Measurements from ENCODE around the gene CDKN2D.
"Not testable (repeated sequence)": the region's sequence is repeated elsewhere in the genome, so short reads cannot be mapped to it uniquely, and the experiment has no call there.

The CDKN2D gene

GRCh38 chr19:10580979-10581631, 12.3 kb upstream of the CDKN2D start:
- ChIA-PET POLR2A (interaction anchor here (0.5 to 1.3 kb wide), 3 partner anchors 63 to 78 kb away, joined by 3 to 7 read pairs (median 5); no protein-coding TSS in a partner anchor), CTCF (interaction anchor here (0.6 to 12.3 kb wide), 34 partner anchors 9 to 126 kb away, joined by 3 to 313 read pairs (median 6); partner anchors contain the start of genes KRI1, QTRT1 and SLC44A2)
- no peaks in the 10 kb centered on the region for H3K27me3 ChIP-seq (replicated peaks in 2 of 5; ENCODE audit: control insufficient read depth in 4 of 5, insufficient read depth in 5 of 5, low read length in 4 of 5)
- H3K36me3 ChIP-seq (ENCODE audit: control insufficient read depth in 4 of 4, insufficient read depth in 4 of 4, low read length in 3 of 4): no peaks in the 10 kb centered on the region
- DNase-seq: peak; percentile 93 to 97 (median 94)
- no peaks in the 10 kb centered on the region for H3K9me3 ChIP-seq (ENCODE audit: control extremely low read depth in 1 of 5, control insufficient read depth in 4 of 5, insufficient read depth in 2 of 5, low read depth in 1 of 5, low read length in 4 of 5)
- H3K4me1 ChIP-seq (ENCODE audit: control extremely low read depth in 1 of 4, control insufficient read depth in 4 of 4, insufficient read depth in 4 of 4, low read length in 3 of 4): peaks cover 0 to 6% (median 2%) of the 10 kb centered on the region in 4 experiments
- no peak overlapping the region for H3K4me3 ChIP-seq (ENCODE audit: control insufficient read depth in 1 of 7, extremely low read depth in 1 of 7, insufficient read depth in 4 of 7, low read depth in 2 of 7, low read length in 6 of 7)
- 32% methylated on average over 31 of the region's 31 CpGs for WGBS (ENCODE audit: insufficient coverage)
- H3K27ac ChIP-seq (ENCODE audit: insufficient read depth in 1 of 2, low read depth in 1 of 2, low read length in 2 of 2, poor library complexity in 1 of 2, severe bottlenecking in 2 of 2): no peak overlapping the region

GRCh38 chr19:10577951-10578350, 9.2 kb upstream of the CDKN2D start:
- 85% methylated on average over 4 of the region's 6 CpGs for WGBS (ENCODE audit: insufficient coverage)
- Histone ChIP-seq H3K9me3 (ENCODE audit: control extremely low read depth in 1 of 5, control insufficient read depth in 4 of 5, insufficient read depth in 2 of 5, low read depth in 1 of 5, low read length in 4 of 5) (no peaks in the 10 kb centered on the region), H3K4me3 (ENCODE audit: control insufficient read depth in 1 of 7, extremely low read depth in 1 of 7, insufficient read depth in 4 of 7, low read depth in 2 of 7, low read length in 6 of 7) (no peak overlapping the region), H3K27me3 (replicated peaks in 2 of 5; ENCODE audit: control insufficient read depth in 4 of 5, insufficient read depth in 5 of 5, low read length in 4 of 5) (no peaks in the 10 kb centered on the region), H3K36me3 (ENCODE audit: control insufficient read depth in 4 of 4, insufficient read depth in 4 of 4, low read length in 3 of 4) (no peaks in the 10 kb centered on the region), H3K27ac (ENCODE audit: insufficient read depth in 1 of 2, low read depth in 1 of 2, low read length in 2 of 2, poor library complexity in 1 of 2, severe bottlenecking in 2 of 2) (no peak overlapping the region), H3K4me1 (ENCODE audit: control extremely low read depth in 1 of 4, control insufficient read depth in 4 of 4, insufficient read depth in 4 of 4, low read length in 3 of 4) (peaks cover 0 to 4% (median 2%) of the 10 kb centered on the region in 4 experiments)
- no peak for DNase-seq
- CTCF ChIA-PET: interaction anchor here (12.3 kb wide), 1 partner anchor 68 kb away, joined by 313 read pairs; no protein-coding TSS in a partner anchor
- POLR2A ChIA-PET: no interaction called here

- CTCF ChIA-PET: interaction anchor here (0.6 to 12.3 kb wide), 8 partner anchors 14 to 162 kb away, joined by 3 to 313 read pairs (median 4); no protein-coding TSS in a partner anchor
- POLR2A ChIA-PET: no interaction called here
- Histone ChIP-seq H3K27ac (ENCODE audit: insufficient read depth in 1 of 2, low read depth in 1 of 2, low read length in 2 of 2, poor library complexity in 1 of 2, severe bottlenecking in 2 of 2) (no peak overlapping the region), H3K36me3 (ENCODE audit: control insufficient read depth in 4 of 4, insufficient read depth in 4 of 4, low read length in 3 of 4) (no peaks in the 10 kb centered on the region), H3K9me3 (ENCODE audit: control extremely low read depth in 1 of 5, control insufficient read depth in 4 of 5, insufficient read depth in 2 of 5, low read depth in 1 of 5, low read length in 4 of 5) (no peaks in the 10 kb centered on the region), H3K4me1 (ENCODE audit: control extremely low read depth in 1 of 4, control insufficient read depth in 4 of 4, insufficient read depth in 4 of 4, low read length in 3 of 4) (peaks cover 0 to 8% (median 4%) of the 10 kb centered on the region in 4 experiments), H3K4me3 (ENCODE audit: control insufficient read depth in 1 of 7, extremely low read depth in 1 of 7, insufficient read depth in 4 of 7, low read depth in 2 of 7, low read length in 6 of 7) (no peak overlapping the region), H3K27me3 (replicated peaks in 2 of 5; ENCODE audit: control insufficient read depth in 4 of 5, insufficient read depth in 5 of 5, low read length in 4 of 5) (no peaks in the 10 kb centered on the region)
- DNase-seq: peak in 1 of 3 donors; percentile 27
- 96% methylated on average over 3 of the region's 6 CpGs for WGBS (ENCODE audit: insufficient coverage)
Measured at GRCh38 chr19:10575011-10575716, 6.4 kb upstream of the CDKN2D start.

- no peaks in the 10 kb centered on the region for H3K9me3 ChIP-seq (ENCODE audit: control extremely low read depth in 1 of 5, control insufficient read depth in 4 of 5, insufficient read depth in 2 of 5, low read depth in 1 of 5, low read length in 4 of 5)
- H3K27ac ChIP-seq (ENCODE audit: insufficient read depth in 1 of 2, low read depth in 1 of 2, low read length in 2 of 2, poor library complexity in 1 of 2, severe bottlenecking in 2 of 2): no peak overlapping the region
- POLR2A ChIA-PET: no interaction called here
- WGBS (ENCODE audit: insufficient coverage): 94% methylated on average over 8 of the region's 8 CpGs
- no peaks in the 10 kb centered on the region for H3K27me3 ChIP-seq (replicated peaks in 2 of 5; ENCODE audit: control insufficient read depth in 4 of 5, insufficient read depth in 5 of 5, low read length in 4 of 5)
- no peaks in the 10 kb centered on the region for H3K36me3 ChIP-seq (ENCODE audit: control insufficient read depth in 4 of 4, insufficient read depth in 4 of 4, low read length in 3 of 4)
- H3K4me1 ChIP-seq (ENCODE audit: control extremely low read depth in 1 of 4, control insufficient read depth in 4 of 4, insufficient read depth in 4 of 4, low read length in 3 of 4): peaks cover 0 to 14% (median 11%) of the 10 kb centered on the region in 4 experiments
- CTCF ChIA-PET: interaction anchor here (0.6 to 3.2 kb wide), 5 partner anchors 69 to 161 kb away, joined by 3 to 10 read pairs (median 4); no protein-coding TSS in a partner anchor
- no peak overlapping the region for H3K4me3 ChIP-seq (ENCODE audit: control insufficient read depth in 1 of 7, extremely low read depth in 1 of 7, insufficient read depth in 4 of 7, low read depth in 2 of 7, low read length in 6 of 7)
- no peak for DNase-seq
Measured at GRCh38 chr19:10574462-10574861, 5.7 kb upstream of the CDKN2D start.

- H3K36me3 ChIP-seq (ENCODE audit: control insufficient read depth in 4 of 4, insufficient read depth in 4 of 4, low read length in 3 of 4); POLR2A ChIA-PET; DNase-seq; H3K4me3 ChIP-seq (ENCODE audit: control insufficient read depth in 1 of 7, extremely low read depth in 1 of 7, insufficient read depth in 4 of 7, low read depth in 2 of 7, low read length in 6 of 7); H3K27ac ChIP-seq (ENCODE audit: insufficient read depth in 1 of 2, low read depth in 1 of 2, low read length in 2 of 2, poor library complexity in 1 of 2, severe bottlenecking in 2 of 2); H3K9me3 ChIP-seq (ENCODE audit: control extremely low read depth in 1 of 5, control insufficient read depth in 4 of 5, insufficient read depth in 2 of 5, low read depth in 1 of 5, low read length in 4 of 5); H3K27me3 ChIP-seq (replicated peaks in 2 of 5; ENCODE audit: control insufficient read depth in 4 of 5, insufficient read depth in 5 of 5, low read length in 4 of 5): not testable (repeated sequence)
- peaks cover 0 to 18% (median 15%) of the 10 kb centered on the region in 4 experiments for H3K4me1 ChIP-seq (ENCODE audit: control extremely low read depth in 1 of 4, control insufficient read depth in 4 of 4, insufficient read depth in 4 of 4, low read length in 3 of 4)
- WGBS (ENCODE audit: insufficient coverage): 89% methylated on average over 5 of the region's 6 CpGs
- CTCF ChIA-PET: interaction anchor here (0.8 to 3.2 kb wide), 10 partner anchors 9 to 126 kb away, joined by 3 to 17 read pairs (median 6); partner anchors contain the start of gene ATG4D
Measured at GRCh38 chr19:10573793-10574192, 5.0 kb upstream of the CDKN2D start.

GRCh38 chr19:10568062-10568825, 535 bp downstream of the CDKN2D start:
- peaks cover 16 to 54% (median 51%) of the 10 kb centered on the region in 4 experiments for H3K4me1 ChIP-seq (ENCODE audit: control extremely low read depth in 1 of 4, control insufficient read depth in 4 of 4, insufficient read depth in 4 of 4, low read length in 3 of 4)
- no peaks in the 10 kb centered on the region for H3K27me3 ChIP-seq (replicated peaks in 2 of 5; ENCODE audit: control insufficient read depth in 4 of 5, insufficient read depth in 5 of 5, low read length in 4 of 5)
- POLR2A ChIA-PET: interaction anchor here (1.1 to 3.8 kb wide), 3 partner anchors 13 to 25 kb away, joined by 4 to 29 read pairs (median 5); partner anchors contain the start of gene ATG4D
- no peaks in the 10 kb centered on the region for H3K9me3 ChIP-seq (ENCODE audit: control extremely low read depth in 1 of 5, control insufficient read depth in 4 of 5, insufficient read depth in 2 of 5, low read depth in 1 of 5, low read length in 4 of 5)
- peaks cover 0 to 8% (median 2%) of the 10 kb centered on the region in 4 experiments for H3K36me3 ChIP-seq (ENCODE audit: control insufficient read depth in 4 of 4, insufficient read depth in 4 of 4, low read length in 3 of 4)
- H3K27ac ChIP-seq (ENCODE audit: insufficient read depth in 1 of 2, low read depth in 1 of 2, low read length in 2 of 2, poor library complexity in 1 of 2, severe bottlenecking in 2 of 2): peak overlapping the region in 1 of 2 experiments; percentile 34
- DNase-seq: peak; percentile 21 to 73 (median 40)
- WGBS (ENCODE audit: insufficient coverage): 0% methylated on average over 47 of the region's 58 CpGs
- CTCF ChIA-PET: interaction anchor here (1.2 to 7.8 kb wide), 6 partner anchors 13 to 105 kb away, joined by 3 to 64 read pairs (median 6); no protein-coding TSS in a partner anchor
- H3K4me3 ChIP-seq (ENCODE audit: control insufficient read depth in 1 of 7, extremely low read depth in 1 of 7, insufficient read depth in 4 of 7, low read depth in 2 of 7, low read length in 6 of 7): peak overlapping the region; percentile 76 to 93 (median 87)
